Embryonic facial prominence (tissue), 1 donor: ENCODE results near the gene HYAL1.
A peak's percentile ranks its signal among the peaks of the same experiment; 100 is the strongest.
"Not testable (repeated sequence)": the region's sequence is repeated elsewhere in the genome, so short reads cannot be mapped to it uniquely, and the experiment has no call there.

ENCODE experiments used
- DNase-seq: peaks from one replicate; pipeline ENCODE4 v3.0.0-alpha.2; 2016; ENCODE audit errors: extremely low spot score

The HYAL1 gene

GRCh38 chr3:50318615-50319014 lies 15.2 kb upstream of the HYAL1 start:
- no peak for DNase-seq

- no peak for DNase-seq
Observed at GRCh38 chr3:50318163-50318562, 14.8 kb upstream of the HYAL1 start.

DNA sequence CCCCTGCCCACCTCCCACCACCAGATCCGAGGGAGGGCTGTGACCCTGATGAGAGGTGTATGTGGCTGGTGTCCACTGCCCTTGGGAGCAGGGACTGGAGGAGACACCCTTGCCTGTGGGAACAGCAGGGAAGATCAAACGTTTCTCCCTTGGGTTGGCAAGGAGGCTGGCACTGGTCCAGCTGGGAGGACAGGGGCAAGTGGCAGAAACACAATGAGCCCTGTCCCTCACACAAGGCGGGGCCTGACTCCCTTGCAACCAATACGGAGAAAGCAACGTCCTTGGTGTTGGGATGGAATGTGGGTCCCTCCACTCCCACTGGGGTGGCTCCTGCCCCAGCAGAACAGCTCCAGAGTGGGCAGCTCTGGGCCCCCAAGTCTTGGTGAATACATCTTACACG lies 13.9 kb upstream of the HYAL1 start:
- no peak for DNase-seq

DNA sequence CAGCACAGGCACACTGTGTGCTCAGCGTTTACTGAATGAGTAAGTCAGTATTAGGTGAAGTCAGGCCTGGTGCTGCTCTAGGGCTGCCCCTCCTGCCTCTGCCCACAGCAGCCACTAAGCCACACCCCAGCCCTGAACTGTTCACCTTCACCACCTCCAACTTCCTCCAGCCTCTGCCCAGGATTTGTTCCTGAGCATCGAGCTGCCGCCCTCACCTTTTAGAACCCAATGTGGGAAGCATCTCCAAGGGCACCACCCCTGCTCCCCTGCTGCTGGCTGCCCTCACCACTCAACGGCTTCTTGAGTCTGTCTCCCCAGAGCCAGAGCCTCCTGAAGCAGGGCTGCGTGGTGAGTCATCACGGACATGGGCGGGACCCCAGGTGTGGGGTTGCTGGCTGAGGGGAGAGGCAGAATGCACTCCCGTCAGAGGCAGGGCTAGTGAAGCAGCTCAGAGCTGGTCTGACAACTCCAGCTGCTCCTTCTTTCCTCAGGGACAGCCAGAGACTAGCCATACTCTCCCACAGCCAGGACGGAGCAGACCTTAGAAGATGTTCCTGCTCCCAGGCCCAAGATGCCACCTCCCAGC lies 13.4 kb upstream of the HYAL1 start:
- DNase-seq = no peak

GRCh38 chr3:50314816-50315215 lies 11.4 kb upstream of the HYAL1 start:
- no peak for DNase-seq

DNA sequence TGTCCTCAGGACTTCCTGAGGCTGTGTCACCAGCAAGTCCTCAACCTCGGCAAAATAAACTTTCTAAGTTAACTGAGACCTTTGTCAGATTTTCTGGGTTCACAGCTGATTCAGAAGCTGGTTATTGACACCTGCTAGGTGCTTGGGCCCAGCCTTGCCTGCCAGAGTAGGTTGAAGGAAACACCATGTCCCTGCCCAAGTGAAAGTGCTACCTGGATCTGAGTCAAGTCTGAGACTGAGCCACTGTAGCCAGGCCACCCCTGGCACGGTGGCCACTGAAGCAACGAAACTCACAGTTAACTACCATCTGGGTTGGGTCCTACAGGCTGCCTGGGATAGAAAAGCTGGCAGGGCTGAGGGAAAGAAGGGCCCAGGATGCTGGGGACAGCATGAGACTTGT lies 11.0 kb upstream of the HYAL1 start:
- no peak for DNase-seq

GRCh38 chr3:50312041-50312440 lies 8.7 kb upstream of the HYAL1 start:
- DNase-seq = not testable (repeated sequence)

DNA sequence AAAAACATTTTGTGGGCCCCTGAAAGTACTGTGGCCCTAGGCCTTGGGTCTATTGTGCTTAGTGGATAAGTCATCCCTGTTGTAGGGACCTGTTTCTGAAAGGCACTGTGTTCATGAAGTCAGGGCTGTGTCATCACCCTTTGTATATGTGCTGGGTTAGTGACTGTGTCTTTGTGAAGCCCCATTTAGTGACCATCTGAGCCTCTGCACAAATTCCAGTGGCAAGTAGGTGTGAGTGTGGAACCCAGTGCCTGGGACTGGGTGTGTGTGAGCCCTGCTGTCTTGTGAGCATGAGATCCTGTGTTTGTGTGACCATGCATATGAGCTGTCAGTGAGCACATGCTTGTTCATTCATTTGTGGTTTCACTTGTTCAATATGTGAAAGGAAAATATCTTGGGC lies 1.2 kb upstream of the HYAL1 start:
- no peak for DNase-seq

GRCh38 chr3:50302095-50303012 lies 1.0 kb downstream of the HYAL1 start:
- DNase-seq = no peak

DNA sequence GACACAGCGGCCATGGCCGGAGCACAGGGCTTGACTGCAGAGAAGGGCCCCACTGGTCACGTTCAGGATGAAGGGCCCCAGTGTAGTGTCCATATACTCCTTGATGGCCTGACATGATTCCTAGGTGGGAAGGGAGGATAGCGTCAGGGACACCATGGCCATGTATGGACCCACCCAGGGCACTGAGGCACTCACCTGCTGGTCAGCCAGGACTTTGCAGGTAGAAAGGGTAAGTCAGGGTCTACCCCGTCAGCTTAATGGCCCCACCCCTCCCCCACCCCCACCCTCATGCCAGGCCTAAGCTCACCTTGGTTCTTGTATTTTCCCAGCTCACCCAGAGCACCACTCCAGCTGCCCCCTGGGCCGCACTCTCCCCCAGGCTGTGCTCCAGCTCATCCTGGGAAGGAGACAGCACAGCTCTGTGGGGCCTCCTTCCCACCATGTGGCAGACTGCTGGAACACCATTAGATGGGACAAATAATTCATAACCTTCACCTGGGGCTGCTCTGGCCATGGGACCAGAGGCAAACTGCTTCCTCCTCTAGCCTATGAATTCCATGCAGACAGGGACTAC lies 2.6 kb downstream of the HYAL1 start:
- DNase-seq = no peak

DNA sequence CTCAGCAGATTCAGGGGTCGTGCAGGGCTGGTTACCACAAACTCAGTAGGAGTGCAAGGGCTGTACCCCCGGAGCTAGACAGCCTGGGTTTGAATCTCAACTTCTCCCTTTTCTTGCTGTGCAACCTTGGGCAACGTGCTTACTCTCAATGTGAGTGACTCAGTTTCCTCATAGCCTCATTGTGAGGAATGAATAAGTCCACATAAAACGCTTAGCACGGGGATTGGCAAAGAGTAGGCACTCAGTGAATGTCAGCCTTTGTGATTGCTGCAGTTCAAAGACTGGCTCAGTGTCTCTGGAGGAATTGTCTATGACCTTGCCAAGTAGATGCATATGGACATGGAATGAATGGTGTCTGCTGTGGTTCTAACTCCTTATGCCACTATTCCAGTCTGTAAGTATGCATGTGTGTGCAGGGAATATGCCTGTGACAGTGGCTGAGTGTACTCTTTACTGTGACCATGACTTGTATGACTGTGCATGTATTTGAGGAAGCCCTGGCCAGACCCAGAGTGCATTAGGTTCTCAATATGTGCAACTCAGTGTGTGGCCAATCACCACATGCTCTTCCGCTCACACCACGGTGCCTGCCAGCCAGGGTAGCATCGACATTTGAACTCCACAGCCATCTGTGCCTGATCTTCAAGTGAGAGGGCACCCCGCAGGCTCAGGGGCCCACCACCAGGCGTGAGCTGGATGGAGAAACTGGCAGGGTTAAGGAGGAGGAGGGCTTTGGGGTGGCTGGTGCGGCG lies 3.3 kb downstream of the HYAL1 start:
- DNase-seq = peak; percentile 6

- DNase-seq = no peak
Observed at GRCh38 chr3:50299638-50299928, 3.8 kb downstream of the HYAL1 start.

GRCh38 chr3:50298836-50299637 lies 4.3 kb downstream of the HYAL1 start, which contains the start of the genes HYAL3 and NAA80:
Gene HYAL3, minus strand, starts transcription at chr3:50299405. Its CDS starts 3,803 bp downstream, at chr3:50295602.
Gene NAA80, minus strand, starts transcription at chr3:50299405. Its CDS starts 1,942 bp downstream, at chr3:50297463.
- peak; percentile 99 for DNase-seq

DNA sequence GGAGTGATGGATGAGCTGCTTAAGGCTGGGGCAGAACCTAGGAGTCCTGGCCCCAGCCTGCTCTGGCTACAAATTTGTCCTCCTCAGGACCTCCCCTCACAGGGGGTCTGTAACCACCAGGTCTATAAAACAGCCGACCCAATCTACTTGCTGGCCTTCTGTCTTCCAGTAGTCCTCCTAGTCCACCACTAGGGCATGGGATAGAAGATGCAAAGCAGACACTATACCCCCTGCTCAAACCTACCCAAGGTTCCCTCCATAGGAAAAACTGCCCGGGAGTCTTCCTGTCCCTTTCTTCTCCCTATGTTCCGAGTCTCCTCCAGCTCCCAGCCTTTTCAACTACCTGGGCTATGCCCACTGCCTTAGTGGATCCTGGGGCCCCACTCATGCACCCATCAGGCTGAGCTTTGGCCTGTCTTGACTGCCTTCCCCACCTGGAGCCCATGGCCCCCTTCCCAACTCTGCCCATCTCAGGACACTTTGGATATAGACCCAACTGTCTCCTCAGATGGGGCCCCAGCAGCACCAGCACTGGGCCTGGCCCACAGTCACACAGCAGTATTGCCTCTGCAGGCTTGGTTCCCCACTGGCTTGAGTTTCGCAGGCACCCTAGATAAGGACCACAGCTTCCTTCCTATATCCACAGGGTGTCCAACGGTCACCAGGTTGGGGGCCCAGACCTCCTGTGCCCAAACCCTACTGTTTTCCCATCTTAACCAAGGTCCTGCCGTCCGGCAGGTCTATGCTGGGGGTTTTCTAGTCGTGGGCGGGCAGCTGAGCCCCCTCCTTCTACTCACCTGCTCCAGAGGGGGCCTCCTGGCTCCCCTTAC lies 5.3 kb downstream of the HYAL1 start:
- peak; percentile 5 for DNase-seq

DNA sequence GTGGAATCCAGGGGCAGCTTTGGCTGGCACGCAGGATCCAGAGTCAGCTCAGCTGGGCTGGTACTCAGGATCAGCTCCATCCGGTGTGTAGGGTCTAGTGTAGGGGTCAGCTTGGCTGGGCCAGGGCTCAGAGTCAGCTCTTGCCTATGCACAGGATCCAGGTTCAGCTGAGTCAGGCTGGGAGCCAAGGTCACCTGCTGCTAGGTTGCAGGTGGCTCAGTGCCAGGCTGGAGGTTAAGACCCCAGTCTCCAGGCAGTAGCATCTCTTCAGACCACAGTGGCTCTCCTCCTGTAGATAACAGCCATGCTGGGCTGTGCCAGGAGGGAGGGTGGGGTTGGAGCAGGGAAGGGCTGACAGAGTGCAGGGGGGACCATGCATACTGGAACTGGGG lies 6.0 kb downstream of the HYAL1 start:
- DNase-seq = peak; percentile 4

- DNase-seq = peak; percentile 1
Observed at GRCh38 chr3:50296721-50297383, 6.5 kb downstream of the HYAL1 start.

- DNase-seq = no peak
Observed at GRCh38 chr3:50295553-50296431, 7.6 kb downstream of the HYAL1 start.

- DNase-seq = no peak
Observed at GRCh38 chr3:50294492-50295403, 8.6 kb downstream of the HYAL1 start.
